Activated CD8-positive, alpha-beta memory T cell treated with anti-CD3 and anti-CD28 coated beads for 1 hour (primary cell): Measurements from ENCODE around the gene PRSS48.
"Not testable (repeated sequence)": the region's sequence is repeated elsewhere in the genome, so short reads cannot be mapped to it uniquely, and the experiment has no call there.

Experiments used
- DNase-seq, 2 donors: peaks; one replicate each; pipeline ENCODE4 v3.0.0-alpha.2; 2020; ENCODE audit warnings: low read depth in 1 of 2; ENCODE audit errors: extremely low read depth in 1 of 2

PRSS48 gene

GRCh38 chr4:151260526-151260925 lies 16.4 kb upstream of the PRSS48 start:
- no peak for DNase-seq

- no peak for DNase-seq
Observed at GRCh38 chr4:151263455-151263854, 13.5 kb upstream of the PRSS48 start.

- no peak for DNase-seq
Observed at GRCh38 chr4:151266497-151266896, 10.5 kb upstream of the PRSS48 start.

GRCh38 chr4:151267104-151267503 lies 9.9 kb upstream of the PRSS48 start:
- no peak for DNase-seq

- DNase-seq: no peak
Observed at GRCh38 chr4:151267822-151268535, 9.0 kb upstream of the PRSS48 start.

- not testable (repeated sequence) for DNase-seq
Observed at GRCh38 chr4:151268905-151269304, 8.1 kb upstream of the PRSS48 start.

- DNase-seq: no peak
Observed at GRCh38 chr4:151284534-151285245, 7.7 kb downstream of the PRSS48 start.

- no peak for DNase-seq
Observed at GRCh38 chr4:151287409-151287808, 10.4 kb downstream of the PRSS48 start.

GRCh38 chr4:151291485-151291884 lies 14.5 kb downstream of the PRSS48 start:
- no peak for DNase-seq

GRCh38 chr4:151292038-151292437 lies 15.1 kb downstream of the PRSS48 start:
- no peak for DNase-seq

GRCh38 chr4:151294833-151295496 lies 18.0 kb downstream of the PRSS48 start:
- no peak for DNase-seq

- no peak for DNase-seq
Observed at GRCh38 chr4:151296227-151296626, 19.3 kb downstream of the PRSS48 start.

- DNase-seq: no peak
Observed at GRCh38 chr4:151297170-151297569, 20.2 kb downstream of the PRSS48 start.

GRCh38 chr4:151302432-151302831 lies 25.5 kb downstream of the PRSS48 start:
- DNase-seq: no peak

GRCh38 chr4:151304226-151304625 lies 27.3 kb downstream of the PRSS48 start:
- DNase-seq: no peak

GRCh38 chr4:151304755-151305154 lies 27.8 kb downstream of the PRSS48 start:
- DNase-seq: no peak

GRCh38 chr4:151310124-151310728 lies 33.3 kb downstream of the PRSS48 start:
- DNase-seq: no peak

GRCh38 chr4:151313306-151314009 lies 36.5 kb downstream of the PRSS48 start:
- DNase-seq: no peak

- DNase-seq: no peak
Observed at GRCh38 chr4:151314010-151314355, 37.0 kb downstream of the PRSS48 start.

GRCh38 chr4:151314479-151314878 lies 37.5 kb downstream of the PRSS48 start:
- no peak for DNase-seq
